Brain microvascular endothelial cell (primary cell): ENCODE data around the gene DPYD.
A peak's percentile ranks its signal among the peaks of the same experiment; 100 is the strongest.

Source experiments
- DNase-seq: peaks from one replicate; pipeline ENCODE4 v3.0.0-alpha.2; 2020
- H3K27ac ChIP-seq: fragments of 250-450 bp; sonication (Bioruptor Pico); 2 replicates; pipeline ENCODE4 v1.5.1; 2020; ENCODE audit warnings: mild to moderate bottlenecking, moderate library complexity
- H3K27me3 ChIP-seq: fragments of 250-450 bp; sonication (Bioruptor Pico); replicated peaks from 2 replicates; pipeline ENCODE4 v1.5.1; 2020; ENCODE audit warnings: mild to moderate bottlenecking
- H3K36me3 ChIP-seq: fragments of 250-450 bp; sonication (Bioruptor Pico); replicated peaks from 2 replicates; pipeline ENCODE4 v1.5.1; 2020; ENCODE audit warnings: mild to moderate bottlenecking
- H3K4me3 ChIP-seq: 2 replicates; pipeline ENCODE4 v1.5.1; 2011; ENCODE audit warnings: low read depth, mild to moderate bottlenecking, control low read depth, low read length, moderate library complexity
- CTCF ChIP-seq: IDR thresholded peaks from 2 replicates; pipeline ENCODE4 v1.5.1; 2011; ENCODE audit warnings: low read depth, mild to moderate bottlenecking, moderate library complexity, low read length, control low read depth, inconsistent platforms; ENCODE audit errors: missing control alignments
- in situ Hi-C: cut with HindIII; loops from 2 replicates; pipeline ENCODE4 v1.10.0; 2017; ENCODE audit warnings: low sequenced_read_pairs, low pct_ligation_motif_present

Gene DPYD

GRCh38 chr1:97281962-97282361 lies 638.9 kb downstream of the DPYD start:
- no peak for TF ChIP-seq CTCF
- in situ Hi-C loops: no loop called here

GRCh38 chr1:97277891-97278654 lies 642.8 kb downstream of the DPYD start:
- Histone ChIP-seq H3K36me3 (no peaks in the 10 kb centered on the region), H3K27ac (peak overlapping the region; percentile 49), H3K27me3 (no peaks in the 10 kb centered on the region), H3K4me3 (no peak overlapping the region)
- TF ChIP-seq CTCF: no peak
- no peak for DNase-seq
- in situ Hi-C loops: no loop called here

More at GRCh38 chr1:97281962-97282361, 638.9 kb downstream of the DPYD start:
- DNase-seq: no peak
- no peak overlapping the region for H3K4me3 ChIP-seq
- H3K27me3 ChIP-seq: no peaks in the 10 kb centered on the region
- no peaks in the 10 kb centered on the region for H3K36me3 ChIP-seq
- no peak overlapping the region for H3K27ac ChIP-seq

DNA sequence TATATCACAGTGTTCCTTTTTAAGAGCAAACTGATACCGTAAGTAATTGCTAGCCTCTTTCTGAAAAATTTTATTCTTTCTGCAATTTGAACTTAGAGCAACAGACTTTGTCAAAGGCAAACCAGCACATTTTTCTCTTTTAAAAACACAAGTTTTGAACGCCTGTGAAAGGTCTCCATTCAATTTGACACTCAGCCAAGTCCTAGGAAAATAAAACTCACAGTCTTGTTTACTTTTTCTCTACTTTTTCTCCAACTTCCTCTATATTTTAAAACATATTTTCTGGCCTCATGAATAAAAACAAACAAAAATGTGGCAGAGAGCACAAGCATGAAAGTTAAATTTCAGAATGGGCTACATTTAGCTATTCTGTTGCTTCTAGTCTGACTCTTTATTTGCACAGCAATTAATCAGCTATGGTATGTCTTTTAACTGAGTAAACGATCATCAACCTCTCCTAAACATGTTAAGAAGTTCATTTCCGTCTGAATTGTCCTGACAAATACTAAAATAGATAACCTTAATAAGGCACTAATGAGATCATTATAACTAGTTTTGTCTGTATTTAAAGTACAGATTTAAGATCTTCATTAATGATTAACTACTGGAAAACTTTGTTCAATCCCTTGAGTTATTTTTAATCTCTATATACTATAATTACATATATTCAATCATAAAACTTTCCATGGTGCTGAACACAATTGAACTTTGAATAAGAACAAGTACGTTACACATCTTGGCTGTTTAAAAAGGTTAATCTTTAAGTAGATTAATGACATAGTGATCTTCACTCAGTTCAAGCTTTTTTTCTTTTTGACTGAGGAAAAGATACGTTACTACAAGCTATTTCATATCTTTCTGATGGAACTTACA lies 648.7 kb downstream of the DPYD start:
- no peak for TF ChIP-seq CTCF
- Histone ChIP-seq H3K36me3 (no peaks in the 10 kb centered on the region), H3K4me3 (no peak overlapping the region), H3K27ac (no peak overlapping the region), H3K27me3 (no peaks in the 10 kb centered on the region)
- in situ Hi-C loops: no loop called here
- DNase-seq: no peak

- in situ Hi-C loops: no loop called here
- Histone ChIP-seq H3K36me3 (no peaks in the 10 kb centered on the region), H3K27ac (no peak overlapping the region), H3K4me3 (no peak overlapping the region), H3K27me3 (no peaks in the 10 kb centered on the region)
- peak; percentile 43 for DNase-seq
- TF ChIP-seq CTCF: no peak
Measured at GRCh38 chr1:97270508-97271307, 650.1 kb downstream of the DPYD start.

- in situ Hi-C loops: no loop called here
- TF ChIP-seq CTCF: no peak
Measured at GRCh38 chr1:97265630-97266029, 655.2 kb downstream of the DPYD start.

More at GRCh38 chr1:97265630-97266029, 655.2 kb downstream of the DPYD start:
- Histone ChIP-seq H3K27ac (no peak overlapping the region), H3K4me3 (no peak overlapping the region), H3K27me3 (no peaks in the 10 kb centered on the region), H3K36me3 (no peaks in the 10 kb centered on the region)
- DNase-seq: no peak
